ENCODE measurements around the gene DHX30.

DNA sequence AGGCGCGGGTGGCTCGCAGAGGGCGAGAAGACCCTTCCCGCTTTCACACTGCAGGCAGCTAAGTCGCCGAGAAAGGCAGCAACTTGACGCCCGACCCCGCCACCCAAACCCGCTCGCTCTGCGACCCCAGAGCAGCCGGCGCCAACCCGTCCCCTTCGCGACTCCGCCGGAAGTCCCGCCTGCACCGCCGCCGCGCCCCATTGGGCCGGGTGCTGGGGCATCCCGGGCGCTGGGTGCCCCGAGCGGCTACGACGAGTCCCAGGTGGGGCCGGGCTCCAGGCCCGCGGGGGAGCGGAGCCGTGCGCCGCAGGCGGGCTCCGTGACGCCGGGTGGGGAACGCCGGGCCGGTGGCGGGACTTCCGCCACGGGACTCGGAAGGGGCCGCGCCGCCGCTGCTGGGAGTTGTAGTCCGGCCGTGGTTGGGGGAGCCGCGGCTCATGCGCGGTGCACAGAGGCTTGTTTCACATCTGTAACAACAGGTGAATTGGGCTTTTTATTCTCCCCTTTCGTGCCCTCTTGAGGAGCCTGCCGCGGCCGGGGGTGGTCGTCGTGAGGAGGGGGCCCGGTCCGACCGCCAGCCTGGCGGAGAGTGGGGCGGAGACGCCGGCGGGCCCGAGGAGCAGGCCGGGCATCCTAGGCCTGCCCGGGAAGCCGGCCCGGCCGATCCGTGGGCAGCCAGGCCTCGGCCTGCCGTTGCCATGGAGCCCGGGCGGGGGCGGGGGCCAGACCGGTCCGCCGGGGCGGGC is at the start of gene DHX30:
- TF ChIP-seq MAX (CRISPR knock-in tag; IDR thresholded peaks at IDR 0.05) (peak; percentile 48; the same call in 1 of the 2 replicates), NFRKB (IDR thresholded peaks at IDR 0.05; ENCODE audit: low read depth) (no peak), POLR2AphosphoS5 (IDR thresholded peaks at IDR 0.05; ENCODE audit: control insufficient read depth, insufficient read depth, low read depth, low read length) (0 out of 2 replicates have a peak, but pooled peaks have one; percentile 33)
